ENCODE results near the gene MCM3.

- TF ChIP-seq SP7 (tag by site-specific recombination; IDR thresholded peaks at IDR 0.05) (no peak), ZNF184 (tag by site-specific recombination; IDR thresholded peaks at IDR 0.05) (no peak), CTCF (tag by site-specific recombination; IDR thresholded peaks at IDR 0.05) (no peak), ZBTB1 (tag by site-specific recombination; IDR thresholded peaks at IDR 0.05) (no peak), ZNF24 (tag by site-specific recombination; IDR thresholded peaks at IDR 0.05) (no peak), TRIM28 (IDR thresholded peaks at IDR 0.05; ENCODE audit: borderline replicate concordance, low read length) (no peak), PBX3 (CRISPR knock-in tag; IDR thresholded peaks at IDR 0.05) (no peak), ZNF791 (tag by site-specific recombination; IDR thresholded peaks at IDR 0.05) (no peak), ZNF248 (tag by site-specific recombination; IDR thresholded peaks at IDR 0.05) (no peak), ZBTB21 (tag by site-specific recombination; IDR thresholded peaks at IDR 0.05) (no peak), ZNF677 (tag by site-specific recombination; IDR thresholded peaks at IDR 0.05) (no peak), GLIS2 (tag by site-specific recombination; IDR thresholded peaks at IDR 0.05) (no peak), ZEB2 (tag by site-specific recombination; IDR thresholded peaks at IDR 0.05) (no peak), ZNF221 (tag by site-specific recombination; IDR thresholded peaks at IDR 0.05; ENCODE audit: borderline replicate concordance) (no peak)
These were observed 20.4 kb upstream of the MCM3 start for GRCh38 chr6:52304983-52305390.
